H9 (cell line): ENCODE results near the gene PITPNM2. TPM values are rescaled to one million over a fixed set of nuclear protein-coding genes. Genes with fewer than 3 reads are reported as not detected.

ENCODE experiments used
- DNase-seq: peaks from one replicate; pipeline ENCODE4 v3.0.0-alpha.2; 2017
- H2AFZ ChIP-seq: one replicate; pipeline ENCODE4 v1.6.1; 2013; ENCODE audit warnings: mild to moderate bottlenecking, low read length, control low read depth, moderate library complexity
- H2AK5ac ChIP-seq: 2 replicates; pipeline ENCODE4 v1.6.1; 2013; ENCODE audit warnings: low read length, control low read depth, mixed read lengths; ENCODE audit not compliant: insufficient read length
- H2BK120ac ChIP-seq: one replicate; pipeline ENCODE4 v1.6.1; 2013; ENCODE audit warnings: low read depth, mild to moderate bottlenecking, low read length, control low read depth, inconsistent platforms; ENCODE audit not compliant: poor library complexity, severe bottlenecking
- H2BK12ac ChIP-seq: 2 replicates; pipeline ENCODE4 v1.6.1; 2013; ENCODE audit warnings: low read length, control low read depth, mixed read lengths, low read depth; ENCODE audit not compliant: insufficient read length
- H2BK15ac ChIP-seq: 2 replicates; pipeline ENCODE4 v1.6.1; 2013; ENCODE audit warnings: low read depth, low read length, control low read depth
- H2BK20ac ChIP-seq: one replicate; pipeline ENCODE4 v1.6.1; 2013; ENCODE audit warnings: low read depth, mild to moderate bottlenecking, low read length, control low read depth, inconsistent platforms; ENCODE audit not compliant: poor library complexity, severe bottlenecking
- H2BK5ac ChIP-seq: 2 replicates; pipeline ENCODE4 v1.6.1; 2013; ENCODE audit warnings: low read length, control low read depth, mixed read lengths; ENCODE audit not compliant: insufficient read length
- H3K14ac ChIP-seq: 2 replicates; pipeline ENCODE4 v1.6.1; 2013; ENCODE audit warnings: low read length, control low read depth; ENCODE audit not compliant: insufficient read depth
- H3K18ac ChIP-seq: 2 replicates; pipeline ENCODE4 v1.6.1; 2013; ENCODE audit warnings: low read depth, mild to moderate bottlenecking, mixed read lengths, low read length, control low read depth; ENCODE audit not compliant: insufficient read length
- H3K23ac ChIP-seq: 2 replicates; pipeline ENCODE4 v1.6.1; 2013; ENCODE audit warnings: low read length, control low read depth, mixed read lengths, low read depth; ENCODE audit not compliant: insufficient read length
- H3K23me2 ChIP-seq: 2 replicates; pipeline ENCODE4 v1.6.1; 2013; ENCODE audit warnings: low read depth, mild to moderate bottlenecking, mixed read lengths, low read length, control low read depth; ENCODE audit not compliant: insufficient read length, poor library complexity, severe bottlenecking
- H3K27ac ChIP-seq: 2 replicates; pipeline ENCODE4 v1.5.1; 2013; ENCODE audit warnings: low read length, control low read depth, mixed read lengths, low read depth; ENCODE audit not compliant: insufficient read length
- H3K27me3 ChIP-seq: 2 replicates; pipeline ENCODE4 v1.6.1; 2013; ENCODE audit warnings: low read length, control low read depth, inconsistent platforms; ENCODE audit not compliant: insufficient read depth
- H3K4ac ChIP-seq: 2 replicates; pipeline ENCODE4 v1.6.1; 2013; ENCODE audit warnings: low read depth, mild to moderate bottlenecking, control low read depth, inconsistent platforms, low read length, moderate library complexity
- H3K4me1 ChIP-seq: 2 replicates; pipeline ENCODE4 v1.6.1; 2013; ENCODE audit warnings: low read length, control low read depth, inconsistent platforms; ENCODE audit not compliant: insufficient read depth
- H3K4me2 ChIP-seq: 2 replicates; pipeline ENCODE4 v1.6.1; 2013; ENCODE audit warnings: low read length, control low read depth, mixed read lengths; ENCODE audit not compliant: insufficient read length, insufficient read depth
- H3K56ac ChIP-seq: 2 replicates; pipeline ENCODE4 v1.6.1; 2013; ENCODE audit warnings: low read depth, mild to moderate bottlenecking, mixed read lengths, low read length, control low read depth; ENCODE audit not compliant: insufficient read length
- H3K79me1 ChIP-seq: 2 replicates; pipeline ENCODE4 v1.6.1; 2013; ENCODE audit warnings: low read depth, mild to moderate bottlenecking, moderate library complexity, low read length, control low read depth, inconsistent platforms; ENCODE audit not compliant: insufficient read depth, poor library complexity, severe bottlenecking
- H3K79me2 ChIP-seq: 2 replicates; pipeline ENCODE4 v1.6.1; 2013; ENCODE audit warnings: low read length, control low read depth, inconsistent platforms; ENCODE audit not compliant: insufficient read depth
- H3K9ac ChIP-seq: 2 replicates; pipeline ENCODE4 v1.6.1; 2013; ENCODE audit warnings: low read length, control low read depth, mixed read lengths; ENCODE audit not compliant: insufficient read length; ENCODE audit errors: extremely low read depth
- H3K9me3 ChIP-seq: one replicate; pipeline ENCODE4 v1.6.1; 2013; ENCODE audit warnings: low read depth, low read length, inconsistent platforms; ENCODE audit not compliant: control insufficient read depth
- H3T11ph ChIP-seq: one replicate; pipeline ENCODE4 v1.6.1; 2013; ENCODE audit warnings: mild to moderate bottlenecking, low read length, control low read depth, inconsistent platforms
- H4K20me1 ChIP-seq: one replicate; pipeline ENCODE4 v1.6.1; 2013; ENCODE audit not compliant: control insufficient read depth, insufficient read length, insufficient read depth
- H4K5ac ChIP-seq: 2 replicates; pipeline ENCODE4 v1.6.1; 2013; ENCODE audit warnings: low read depth, mild to moderate bottlenecking, mixed read lengths, low read length, control low read depth; ENCODE audit not compliant: insufficient read length
- H4K8ac ChIP-seq: replicated peaks from 2 replicates; pipeline ENCODE4 v1.6.1; 2013; ENCODE audit warnings: low read length, control low read depth, mixed read lengths, low read depth; ENCODE audit not compliant: insufficient read length
- H4K91ac ChIP-seq: 2 replicates; pipeline ENCODE4 v1.6.1; 2013; ENCODE audit warnings: low read depth, mild to moderate bottlenecking, moderate library complexity, mixed read lengths, low read length, control low read depth; ENCODE audit not compliant: insufficient read length
- H3K27ac Mint-ChIP-seq, 3 experiments: 2 replicates in 2 of 3; 3 replicates in 1 of 3; pipeline ENCODE4 v1.8.0; 2020 to 2021; ENCODE audit warnings: mixed read lengths in 3 of 3, mild to moderate bottlenecking in 1 of 3, moderate library complexity in 1 of 3
- H3K27me3 Mint-ChIP-seq: 2 replicates; pipeline ENCODE4 v1.8.0; 2021; ENCODE audit warnings: low read depth, mild to moderate bottlenecking, moderate library complexity, mixed read lengths
- H3K36me3 Mint-ChIP-seq, 3 experiments: 2 replicates in 2 of 3; 3 replicates in 1 of 3; pipeline ENCODE4 v1.8.0; 2020 to 2021; ENCODE audit warnings: low read depth in 3 of 3, mixed read lengths in 3 of 3; ENCODE audit not compliant: insufficient read depth in 1 of 3
- H3K4me1 Mint-ChIP-seq, 2 experiments: 2 replicates each; pipeline ENCODE4 v1.8.0; 2020; ENCODE audit warnings: mixed read lengths in 2 of 2
- H3K4me3 Mint-ChIP-seq, 2 experiments: 2 replicates in 1 of 2; 3 replicates in 1 of 2; pipeline ENCODE4 v1.8.0; 2020 to 2021; ENCODE audit warnings: mild to moderate bottlenecking in 2 of 2, mixed read lengths in 2 of 2, moderate library complexity in 1 of 2
- H3K9me3 Mint-ChIP-seq, 2 experiments: 2 replicates in 1 of 2; 3 replicates in 1 of 2; pipeline ENCODE4 v1.8.0; 2020; ENCODE audit warnings: mild to moderate bottlenecking in 2 of 2, mixed read lengths in 2 of 2, moderate library complexity in 1 of 2
- CTCF ChIP-seq: fragments of 200-600 bp; sonication (generic); conservative IDR thresholded peaks from 3 replicates; pipeline ENCODE4 v1.8.0; 2021; ENCODE audit warnings: antibody characterized with exemption, mild to moderate bottlenecking
- WGBS: extraction: QIAGEN DNeasy Blood & Tissue Kit; methylation state at CpG from one replicate; pipeline ENCODE4 v1.1.7; 2013; ENCODE audit warnings: missing lambda C conversion rate, low lambda C conversion rate, mixed read lengths; ENCODE audit not compliant: insufficient read length; ENCODE audit errors: extremely low coverage; 5-methylcytosine and 5-hydroxymethylcytosine counted together
- total RNA-seq: library from RNA; stranded (reverse); gene quantifications from 2 replicates; pipeline ENCODE4 v1.2.1, GENCODE V29; 2021

The PITPNM2 gene
- total RNA-seq, 1 experiment from 2014 or later = 1.2 TPM

GRCh38 chr12:123134826-123135225 is 16.1 kb downstream of the PITPNM2 start:
- Histone ChIP-seq H3K23ac (no peak overlapping the region), H2BK15ac (no peak overlapping the region), H3K79me2 (no peaks in the 10 kb centered on the region), H2BK120ac (no peak overlapping the region), H3K4ac (no peak overlapping the region), H4K8ac (no peak overlapping the region), H3K56ac (no peak overlapping the region), H2BK12ac (no peak overlapping the region), H3K9ac (no peak overlapping the region), H3K14ac (no peak overlapping the region), H4K91ac (no peak overlapping the region), H3K79me1 (no peaks in the 10 kb centered on the region), H3K27me3 (no peaks in the 10 kb centered on the region), H3K18ac (no peak overlapping the region), H2AFZ (no peak overlapping the region), H2AK5ac (no peak overlapping the region), H3K4me1 (no peaks in the 10 kb centered on the region), H3K27ac (no peak overlapping the region), H4K20me1 (no peaks in the 10 kb centered on the region), H3T11ph (no peak overlapping the region), H2BK5ac (no peak overlapping the region), H3K23me2 (no peaks in the 10 kb centered on the region), H3K4me2 (no peak overlapping the region), H4K5ac (no peak overlapping the region), H2BK20ac (no peak overlapping the region), H3K9me3 (no peaks in the 10 kb centered on the region)
- peaks cover 7% of the 10 kb centered on the region in 2 experiments for H3K4me1 Mint-ChIP-seq
- no CpG with 5 or more reads among the region's 6 CpGs for WGBS
- DNase-seq = no peak
- peaks cover 0 to 3% of the 10 kb centered on the region in 2 experiments; a peak in 1 of 5 replicates for H3K9me3 Mint-ChIP-seq
- no peak overlapping the region for H3K4me3 Mint-ChIP-seq
- H3K27me3 Mint-ChIP-seq = no peaks in the 10 kb centered on the region; the same call in 1 of the 2 replicates
- H3K36me3 Mint-ChIP-seq = peaks cover 0 to 5% (median 0%) of the 10 kb centered on the region in 3 experiments; a peak in 4 of 7 replicates
- no peak for TF ChIP-seq CTCF
- H3K27ac Mint-ChIP-seq = no peak overlapping the region
